Hepatocyte (in vitro differentiated cells): Measurements from ENCODE around the gene JAML.

Experiments used
- EZH2phosphoT487 ChIP-seq: fragments of 200-600 bp; sonication (generic); IDR thresholded peaks from one replicate; pipeline ENCODE4 v1.6.1; 2018; ENCODE audit warnings: antibody characterized with exemption, mild to moderate bottlenecking, low read depth, moderate library complexity; ENCODE audit not compliant: unreplicated experiment, severe bottlenecking
- TF ChIP-seq, protein P1 (sequence below): fragments of 200-600 bp; sonication (generic); IDR thresholded peaks from 2 replicates; pipeline ENCODE4 v1.5.1; 2016; ENCODE audit warnings: antibody characterized with exemption, mild to moderate bottlenecking; ENCODE audit not compliant: poor library complexity

DNA sequence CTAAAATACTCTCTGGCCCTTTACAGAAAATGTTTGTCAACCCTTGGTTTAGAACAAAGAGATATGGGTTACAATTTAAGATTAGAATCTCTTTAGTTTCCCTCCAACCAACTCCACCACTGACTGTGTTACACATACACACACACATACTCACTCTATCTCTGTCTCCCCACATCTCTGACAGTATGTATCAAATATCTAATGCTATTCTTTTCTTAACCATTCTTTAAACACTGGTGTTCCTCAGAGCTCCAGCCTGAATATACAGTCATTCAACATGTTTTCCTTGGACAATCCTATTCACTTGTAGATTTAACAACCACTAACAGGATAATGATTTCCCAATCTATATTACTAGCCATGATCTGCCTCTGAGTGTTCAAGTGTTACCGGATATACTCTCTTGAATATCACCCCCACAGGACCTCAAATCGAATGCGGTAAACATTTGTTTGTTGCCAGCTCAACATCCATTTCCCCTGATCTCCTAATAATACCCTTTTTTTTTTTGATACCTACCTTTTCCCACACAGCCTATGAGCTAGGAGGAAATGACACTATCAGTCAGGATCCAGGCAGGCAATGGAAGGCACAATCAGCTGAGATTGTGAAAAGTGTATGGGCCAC lies 21.2 kb upstream of the JAML start:
- TF ChIP-seq, protein P1, sequence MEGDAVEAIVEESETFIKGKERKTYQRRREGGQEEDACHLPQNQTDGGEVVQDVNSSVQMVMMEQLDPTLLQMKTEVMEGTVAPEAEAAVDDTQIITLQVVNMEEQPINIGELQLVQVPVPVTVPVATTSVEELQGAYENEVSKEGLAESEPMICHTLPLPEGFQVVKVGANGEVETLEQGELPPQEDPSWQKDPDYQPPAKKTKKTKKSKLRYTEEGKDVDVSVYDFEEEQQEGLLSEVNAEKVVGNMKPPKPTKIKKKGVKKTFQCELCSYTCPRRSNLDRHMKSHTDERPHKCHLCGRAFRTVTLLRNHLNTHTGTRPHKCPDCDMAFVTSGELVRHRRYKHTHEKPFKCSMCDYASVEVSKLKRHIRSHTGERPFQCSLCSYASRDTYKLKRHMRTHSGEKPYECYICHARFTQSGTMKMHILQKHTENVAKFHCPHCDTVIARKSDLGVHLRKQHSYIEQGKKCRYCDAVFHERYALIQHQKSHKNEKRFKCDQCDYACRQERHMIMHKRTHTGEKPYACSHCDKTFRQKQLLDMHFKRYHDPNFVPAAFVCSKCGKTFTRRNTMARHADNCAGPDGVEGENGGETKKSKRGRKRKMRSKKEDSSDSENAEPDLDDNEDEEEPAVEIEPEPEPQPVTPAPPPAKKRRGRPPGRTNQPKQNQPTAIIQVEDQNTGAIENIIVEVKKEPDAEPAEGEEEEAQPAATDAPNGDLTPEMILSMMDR: no peak
- TF ChIP-seq EZH2phosphoT487: no peak
